SU-DHL-6 (cell line): ENCODE results near the gene CDK6.

ENCODE experiments used
- EZH2phosphoT487 ChIP-seq: fragments of 200-600 bp; sonication (generic), shearing (Covaris generic); conservative IDR thresholded peaks from 2 replicates; pipeline ENCODE4 v1.6.1; 2018; ENCODE audit warnings: mild to moderate bottlenecking, antibody characterized with exemption, low read length, moderate library complexity, mixed read lengths
- TF ChIP-seq, protein P1 (sequence below): fragments of 200-600 bp; sonication (generic); IDR thresholded peaks from one replicate; pipeline ENCODE4 v1.5.1; 2017; ENCODE audit warnings: antibody characterized with exemption, mild to moderate bottlenecking, low read length, moderate library complexity; ENCODE audit not compliant: insufficient read depth, poor library complexity, severe bottlenecking

GRCh38 chr7:92836489-92836999 lies at the start of gene CDK6:
- TF ChIP-seq, protein P1, sequence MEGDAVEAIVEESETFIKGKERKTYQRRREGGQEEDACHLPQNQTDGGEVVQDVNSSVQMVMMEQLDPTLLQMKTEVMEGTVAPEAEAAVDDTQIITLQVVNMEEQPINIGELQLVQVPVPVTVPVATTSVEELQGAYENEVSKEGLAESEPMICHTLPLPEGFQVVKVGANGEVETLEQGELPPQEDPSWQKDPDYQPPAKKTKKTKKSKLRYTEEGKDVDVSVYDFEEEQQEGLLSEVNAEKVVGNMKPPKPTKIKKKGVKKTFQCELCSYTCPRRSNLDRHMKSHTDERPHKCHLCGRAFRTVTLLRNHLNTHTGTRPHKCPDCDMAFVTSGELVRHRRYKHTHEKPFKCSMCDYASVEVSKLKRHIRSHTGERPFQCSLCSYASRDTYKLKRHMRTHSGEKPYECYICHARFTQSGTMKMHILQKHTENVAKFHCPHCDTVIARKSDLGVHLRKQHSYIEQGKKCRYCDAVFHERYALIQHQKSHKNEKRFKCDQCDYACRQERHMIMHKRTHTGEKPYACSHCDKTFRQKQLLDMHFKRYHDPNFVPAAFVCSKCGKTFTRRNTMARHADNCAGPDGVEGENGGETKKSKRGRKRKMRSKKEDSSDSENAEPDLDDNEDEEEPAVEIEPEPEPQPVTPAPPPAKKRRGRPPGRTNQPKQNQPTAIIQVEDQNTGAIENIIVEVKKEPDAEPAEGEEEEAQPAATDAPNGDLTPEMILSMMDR: no peak
- TF ChIP-seq EZH2phosphoT487: no peak
